HG03097 (cell line): Measurements from ENCODE around the gene XRCC1.
A peak's percentile ranks its signal among the peaks of the same experiment; 100 is the strongest.

ENCODE experiments used
- ATAC-seq: cut with Tn5 transposase; IDR thresholded peaks from one replicate; pipeline ENCODE4 v1.9.1; 2021; ENCODE audit not compliant: unreplicated experiment, low FRiP score

XRCC1 gene

GRCh38 chr19:43575156-43575950 is at the start of gene XRCC1, which contains the start of gene PINLYP:
TSS of gene XRCC1 (minus strand) at chr19:43575527. CDS start at chr19:43575458, 69 bp downstream.
TSS of gene PINLYP (plus strand) at chr19:43575801. CDS start at chr19:43577192, 1,391 bp downstream.
- ATAC-seq: peak; percentile 94

- no peak for ATAC-seq
Observed at GRCh38 chr19:43624933-43625332, 49.6 kb upstream of the XRCC1 start.

DNA sequence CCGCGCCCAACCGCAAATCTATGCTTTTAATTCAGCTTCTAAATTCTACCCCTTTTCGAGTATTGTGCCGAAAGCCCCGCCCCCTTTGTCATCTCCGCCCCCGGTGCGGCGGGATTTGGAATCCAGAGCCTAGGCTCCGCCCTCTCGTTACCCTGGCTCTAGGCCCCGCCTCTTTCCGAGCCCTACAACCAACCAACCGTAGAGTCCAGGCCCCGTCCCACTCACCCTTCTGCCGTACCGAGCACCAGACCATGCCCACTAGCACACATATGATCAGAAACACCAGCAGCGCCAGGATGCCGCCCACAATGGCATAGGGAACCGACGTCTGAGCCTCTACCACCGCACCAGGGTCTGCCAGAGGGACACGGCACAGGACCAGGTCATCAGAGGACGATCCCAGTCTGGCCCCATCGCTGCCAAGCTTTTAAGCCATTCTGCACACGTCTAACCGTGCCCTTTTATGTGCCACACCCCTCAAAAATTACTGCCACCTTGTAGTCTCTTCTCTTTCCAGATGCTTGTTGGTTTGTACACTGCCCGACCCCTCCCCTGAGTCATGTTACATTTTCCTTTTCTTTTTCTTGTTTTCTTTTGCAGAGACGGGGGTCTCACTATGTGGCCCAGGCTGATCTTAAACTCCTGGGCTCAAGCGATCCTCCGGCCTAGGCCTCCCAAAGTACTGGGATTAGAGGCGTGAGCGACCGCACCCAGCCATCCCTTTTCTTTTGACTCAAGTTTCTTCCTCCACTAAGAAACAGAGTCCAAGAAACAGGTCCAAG is 48.8 kb upstream of the XRCC1 start:
- no peak for ATAC-seq

DNA sequence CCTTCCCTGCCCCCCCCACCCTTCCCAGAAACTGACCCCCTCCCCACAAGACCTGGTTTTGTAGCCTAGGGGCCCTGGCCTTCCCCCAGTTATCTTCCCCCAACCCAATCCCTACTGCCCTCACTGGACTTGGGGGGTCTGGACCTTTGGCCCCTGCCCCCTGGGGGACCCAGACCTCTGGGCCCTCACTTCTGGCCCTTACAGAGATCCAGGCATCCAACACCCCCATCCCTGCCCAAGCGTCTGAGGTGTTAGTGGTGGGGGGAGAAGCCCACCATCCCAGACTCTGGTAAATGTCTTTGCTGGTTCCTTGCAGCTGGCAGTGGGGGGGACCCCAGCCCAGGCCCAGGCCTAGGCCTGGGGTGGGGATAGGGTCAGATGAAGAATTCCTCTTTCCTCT is 47.6 kb upstream of the XRCC1 start:
- no peak for ATAC-seq

- no peak for ATAC-seq
Observed at GRCh38 chr19:43622070-43622469, 46.7 kb upstream of the XRCC1 start.

GRCh38 chr19:43620061-43621001 is 45.0 kb upstream of the XRCC1 start:
- ATAC-seq: no peak

GRCh38 chr19:43619262-43620060 is 44.1 kb upstream of the XRCC1 start, which contains the start of gene ZNF428:
TSS of gene ZNF428 (minus strand) at chr19:43619629. CDS start at chr19:43614304, 5,325 bp downstream.
- peak; percentile 67 for ATAC-seq

DNA sequence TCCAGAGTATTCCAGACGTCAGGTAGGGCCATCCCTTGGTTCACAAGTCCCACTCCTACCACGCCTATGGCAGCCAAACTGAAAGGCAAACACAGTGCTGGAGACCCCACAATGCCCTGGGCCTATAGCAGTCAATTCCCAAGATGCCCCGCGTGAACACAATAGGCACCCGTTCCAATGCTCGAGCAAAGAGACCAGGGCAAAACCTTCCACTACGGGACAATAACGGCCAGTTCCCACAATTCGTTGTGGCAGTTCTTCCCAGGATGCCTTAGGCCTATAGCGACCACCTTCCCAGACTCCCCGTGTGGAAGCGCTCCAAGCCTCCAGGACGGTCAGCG is 43.6 kb upstream of the XRCC1 start:
- ATAC-seq: peak; percentile 26

DNA sequence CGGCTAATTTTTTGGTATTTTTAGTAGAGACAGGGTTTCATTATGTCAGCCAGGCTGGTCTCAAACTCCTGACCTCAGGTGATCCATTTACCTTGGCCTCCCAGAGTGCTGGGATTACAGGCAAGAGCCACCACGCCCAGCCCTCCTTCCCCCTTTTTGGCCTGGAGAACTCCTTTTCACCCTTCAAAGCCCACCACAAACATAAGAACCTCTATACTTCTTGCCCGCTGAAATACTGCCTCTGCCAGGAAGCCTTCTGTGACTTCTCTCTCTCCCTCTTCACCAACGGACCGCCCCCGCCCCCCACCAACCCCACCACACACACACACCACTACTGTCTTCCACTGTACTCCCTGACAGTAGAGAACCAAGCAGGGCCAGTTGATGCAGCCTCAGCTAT is 41.6 kb upstream of the XRCC1 start:
- ATAC-seq: no peak

GRCh38 chr19:43616306-43616705 is 41.0 kb upstream of the XRCC1 start:
- no peak for ATAC-seq

DNA sequence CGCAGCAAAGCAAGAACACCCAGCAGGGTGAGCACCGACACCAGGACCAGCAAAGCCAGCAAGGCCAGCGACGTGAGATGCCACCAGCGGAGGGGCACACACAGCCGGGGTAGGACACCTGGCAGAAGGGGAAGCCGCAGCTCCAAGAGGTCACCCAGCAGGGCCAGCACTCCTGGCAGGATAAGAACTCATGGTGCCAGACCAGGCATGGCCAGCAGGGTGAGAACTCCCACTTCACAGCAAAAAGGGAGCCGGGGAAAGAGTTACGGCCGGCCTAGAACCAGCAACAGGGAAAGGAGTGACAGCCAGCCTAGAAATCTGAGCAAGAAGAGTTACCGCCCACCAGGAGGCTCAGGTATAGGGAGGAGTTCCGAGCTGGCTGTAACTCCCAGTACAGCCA is 37.0 kb upstream of the XRCC1 start:
- no peak for ATAC-seq

- ATAC-seq: no peak
Observed at GRCh38 chr19:43611788-43612187, 36.5 kb upstream of the XRCC1 start, which contains the start of gene SRRM5. TSS of gene SRRM5 (plus strand) at chr19:43612088. CDS start at chr19:43612122, 34 bp downstream.

GRCh38 chr19:43610493-43610892 is 35.2 kb upstream of the XRCC1 start:
- no peak for ATAC-seq

DNA sequence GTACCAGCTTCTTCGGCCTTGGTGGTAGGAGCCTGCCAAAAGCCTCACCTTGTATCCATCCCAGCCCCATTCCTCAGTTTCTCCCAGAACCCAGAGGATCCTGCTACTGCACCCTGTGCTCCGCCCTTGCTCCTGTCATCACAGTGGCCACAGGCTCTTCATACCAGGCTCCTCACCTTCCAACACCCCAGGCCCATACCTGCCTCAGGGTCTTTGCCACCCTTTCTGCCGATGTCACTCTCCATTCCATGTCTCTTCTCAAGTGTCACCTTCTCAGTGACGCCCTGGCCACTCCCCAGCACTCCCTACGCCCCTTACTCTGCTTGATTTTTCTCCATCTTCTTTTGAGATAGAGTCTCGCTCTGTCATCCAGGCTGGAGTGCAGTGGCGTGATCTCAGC is 34.5 kb upstream of the XRCC1 start:
- no peak for ATAC-seq

DNA sequence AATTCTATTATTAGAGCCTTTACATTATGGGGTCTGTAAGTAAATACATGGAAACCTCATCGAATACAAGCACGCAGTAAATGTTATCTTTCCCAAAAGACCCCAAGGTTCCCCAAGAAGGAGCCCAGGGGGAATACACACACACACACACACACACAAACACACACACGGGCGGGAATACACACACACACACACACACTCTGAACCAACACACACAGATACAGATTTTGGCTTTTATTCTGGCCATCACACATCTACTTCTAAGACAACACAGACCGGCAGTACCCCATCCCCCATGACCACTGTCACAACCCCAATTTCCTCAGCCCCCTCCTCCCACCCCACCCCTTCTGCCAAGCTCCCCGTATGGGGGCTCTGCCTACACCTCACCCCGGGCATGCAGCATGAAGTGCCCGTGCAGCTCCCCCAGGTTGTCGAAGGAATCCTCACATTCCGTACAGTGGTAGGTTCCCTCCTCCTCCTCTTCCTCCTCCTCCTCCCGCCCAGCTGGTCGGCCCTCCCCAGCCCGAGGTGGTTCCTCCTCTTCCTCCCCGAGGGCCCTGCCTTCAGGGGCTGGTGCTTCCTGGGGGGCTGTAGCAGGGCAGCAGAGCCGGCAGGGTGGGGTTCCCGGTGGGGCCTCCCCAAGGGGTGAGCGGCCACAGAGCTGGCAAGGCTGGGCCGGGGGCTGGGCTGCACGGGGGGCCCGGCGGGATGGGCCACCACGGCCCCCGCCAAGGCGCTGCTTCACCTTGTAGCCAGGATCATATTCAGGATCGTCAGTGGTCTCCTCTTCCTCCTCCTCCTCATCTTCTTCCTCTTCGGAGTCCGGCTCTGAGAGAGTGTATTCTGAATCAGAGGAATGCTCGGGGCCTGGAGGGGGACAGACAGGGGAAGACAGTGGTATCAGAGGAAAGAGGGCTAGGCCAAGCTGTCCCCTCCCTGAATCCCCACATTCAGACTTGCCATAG is 32.2 kb upstream of the XRCC1 start:
- ATAC-seq: no peak

DNA sequence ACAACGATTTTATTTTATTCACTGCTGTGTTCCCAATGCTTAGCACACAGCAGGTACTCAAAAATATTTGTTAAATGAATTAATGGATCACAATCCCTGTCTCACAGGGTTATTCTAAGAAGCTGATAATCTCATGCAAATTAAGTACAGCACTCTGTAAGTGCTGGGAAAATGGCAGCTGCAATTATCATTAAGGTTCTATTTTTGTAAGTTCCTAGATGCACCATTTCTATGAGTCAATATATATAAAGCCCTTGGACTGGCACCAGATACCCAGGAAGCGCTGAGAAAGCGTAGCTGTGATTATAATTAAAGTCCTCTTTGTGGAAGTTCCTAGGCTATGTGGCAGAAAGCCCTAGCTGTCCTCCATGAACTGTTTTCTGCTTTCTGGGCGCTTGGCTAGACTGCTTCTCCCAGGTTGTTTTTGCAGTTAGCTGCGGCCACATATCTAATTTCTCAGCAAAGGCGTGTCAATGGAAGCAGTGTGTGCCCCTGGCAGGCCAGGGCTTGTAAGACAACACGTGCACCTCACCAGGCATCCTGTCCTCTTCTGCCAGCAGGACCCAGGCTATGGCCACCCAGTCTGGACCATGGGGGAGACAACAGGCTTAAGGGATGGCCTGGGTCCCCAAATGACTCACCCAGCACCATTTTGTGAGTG is 31.4 kb upstream of the XRCC1 start:
- no peak for ATAC-seq

DNA sequence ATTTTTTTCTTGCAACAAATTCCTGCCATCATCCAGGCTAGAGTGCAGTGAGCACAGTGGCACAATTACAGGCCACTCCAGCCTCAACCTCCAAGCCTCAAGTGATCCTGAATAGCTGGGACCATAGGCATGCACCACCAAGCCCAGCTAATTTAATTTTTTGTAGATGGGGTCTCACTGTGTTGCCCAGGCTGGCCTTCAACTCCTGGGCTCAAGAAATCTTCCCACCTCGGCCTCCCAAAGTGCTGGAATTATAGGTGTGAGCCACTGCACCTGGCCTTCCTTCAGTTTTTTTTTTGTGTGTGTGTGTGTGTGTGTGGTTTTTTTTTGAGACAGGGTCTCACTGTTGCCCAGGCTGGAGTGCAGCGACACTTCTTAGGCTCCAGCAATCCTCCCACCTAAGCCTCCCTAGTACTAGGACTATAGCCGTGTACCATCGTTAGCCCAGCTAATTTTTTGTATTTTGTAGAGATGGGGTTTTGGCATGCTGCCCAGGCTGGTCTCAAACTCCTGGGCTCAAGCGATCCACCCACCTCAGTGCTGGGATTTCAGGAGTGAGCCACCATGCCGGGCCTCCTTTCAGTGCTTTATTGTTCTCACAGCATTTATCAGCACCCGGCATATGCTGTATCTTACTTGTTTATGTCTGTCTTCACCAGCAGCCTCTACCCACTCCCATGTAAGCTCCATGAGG is 30.7 kb upstream of the XRCC1 start:
- ATAC-seq: no peak
